ENCODE measurements around the gene MFAP1. TPM values are rescaled to one million over a fixed set of nuclear protein-coding genes. Genes with fewer than 3 reads are reported as not detected.

Gene MFAP1, protein sequence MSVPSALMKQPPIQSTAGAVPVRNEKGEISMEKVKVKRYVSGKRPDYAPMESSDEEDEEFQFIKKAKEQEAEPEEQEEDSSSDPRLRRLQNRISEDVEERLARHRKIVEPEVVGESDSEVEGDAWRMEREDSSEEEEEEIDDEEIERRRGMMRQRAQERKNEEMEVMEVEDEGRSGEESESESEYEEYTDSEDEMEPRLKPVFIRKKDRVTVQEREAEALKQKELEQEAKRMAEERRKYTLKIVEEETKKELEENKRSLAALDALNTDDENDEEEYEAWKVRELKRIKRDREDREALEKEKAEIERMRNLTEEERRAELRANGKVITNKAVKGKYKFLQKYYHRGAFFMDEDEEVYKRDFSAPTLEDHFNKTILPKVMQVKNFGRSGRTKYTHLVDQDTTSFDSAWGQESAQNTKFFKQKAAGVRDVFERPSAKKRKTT
- 29.2 TPM for total RNA-seq (ENCODE audit: unreplicated experiment)
- long read RNA-seq, transcript MFAP1-201 (9 exons, 2,155 nt), result major isoform, 39 of 49 reads
- long read RNA-seq, partial matches to known transcripts, result 7 of 49 reads
- long read RNA-seq, other reads (novel, unspliced or antisense), result 3 of 49 reads

DNA sequence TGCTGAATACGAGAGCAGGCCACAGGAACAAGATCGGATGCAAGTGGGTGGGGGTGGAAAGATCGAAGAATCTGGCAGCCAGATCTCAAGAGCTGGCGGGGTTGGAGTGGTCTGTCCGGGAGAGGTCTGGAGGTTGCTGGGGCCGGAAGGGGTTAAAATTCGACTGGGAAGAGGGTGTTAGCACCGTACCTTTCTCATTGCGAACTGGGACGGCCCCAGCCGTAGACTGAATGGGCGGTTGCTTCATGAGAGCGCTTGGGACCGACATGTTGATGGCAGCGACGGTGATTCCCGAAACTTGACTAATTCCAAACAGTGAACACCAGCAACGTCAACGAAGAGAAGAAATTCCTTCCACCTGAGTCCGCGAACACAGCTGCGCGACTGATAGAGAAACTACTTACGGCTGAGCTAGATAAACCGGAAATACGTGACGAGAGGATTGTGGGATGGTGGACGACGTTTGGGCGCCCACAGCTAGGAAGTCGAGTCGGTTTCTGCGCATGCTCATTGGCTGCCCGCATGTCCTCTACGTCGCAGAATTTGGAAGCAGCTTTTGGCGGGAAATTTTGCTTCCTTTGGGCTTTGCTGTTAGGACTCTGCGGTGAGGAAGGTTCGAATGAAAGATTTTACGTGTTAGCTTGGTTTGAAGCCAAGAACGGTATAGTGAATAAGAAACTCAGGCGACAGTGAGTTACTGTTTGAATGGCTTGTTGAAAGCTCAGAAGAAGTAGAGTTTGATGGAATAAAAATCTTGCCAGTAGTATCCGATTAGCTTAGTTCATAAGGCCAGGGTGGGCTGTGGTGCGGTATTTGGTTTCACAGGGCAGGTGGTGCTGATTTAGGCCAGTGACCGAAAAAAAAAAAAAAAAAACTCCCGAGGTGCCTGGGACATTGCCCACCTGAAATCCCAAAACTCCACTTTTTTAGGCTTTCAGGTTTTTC, at the start of gene MFAP1:
Gene MFAP1 (minus strand): TSS at position 389 of the 945 bp plus-strand sequence. CDS start 121 bp downstream, at position 268.
- TF ChIP-seq, protein P1, sequence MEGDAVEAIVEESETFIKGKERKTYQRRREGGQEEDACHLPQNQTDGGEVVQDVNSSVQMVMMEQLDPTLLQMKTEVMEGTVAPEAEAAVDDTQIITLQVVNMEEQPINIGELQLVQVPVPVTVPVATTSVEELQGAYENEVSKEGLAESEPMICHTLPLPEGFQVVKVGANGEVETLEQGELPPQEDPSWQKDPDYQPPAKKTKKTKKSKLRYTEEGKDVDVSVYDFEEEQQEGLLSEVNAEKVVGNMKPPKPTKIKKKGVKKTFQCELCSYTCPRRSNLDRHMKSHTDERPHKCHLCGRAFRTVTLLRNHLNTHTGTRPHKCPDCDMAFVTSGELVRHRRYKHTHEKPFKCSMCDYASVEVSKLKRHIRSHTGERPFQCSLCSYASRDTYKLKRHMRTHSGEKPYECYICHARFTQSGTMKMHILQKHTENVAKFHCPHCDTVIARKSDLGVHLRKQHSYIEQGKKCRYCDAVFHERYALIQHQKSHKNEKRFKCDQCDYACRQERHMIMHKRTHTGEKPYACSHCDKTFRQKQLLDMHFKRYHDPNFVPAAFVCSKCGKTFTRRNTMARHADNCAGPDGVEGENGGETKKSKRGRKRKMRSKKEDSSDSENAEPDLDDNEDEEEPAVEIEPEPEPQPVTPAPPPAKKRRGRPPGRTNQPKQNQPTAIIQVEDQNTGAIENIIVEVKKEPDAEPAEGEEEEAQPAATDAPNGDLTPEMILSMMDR (IDR thresholded peaks at IDR 0.05; ENCODE audit: partially characterized antibody, unreplicated experiment), result no peak
- no peaks in the 10 kb centered on the region for H3K4me1 Mint-ChIP-seq (ENCODE audit: low read depth, unreplicated experiment)

DNA sequence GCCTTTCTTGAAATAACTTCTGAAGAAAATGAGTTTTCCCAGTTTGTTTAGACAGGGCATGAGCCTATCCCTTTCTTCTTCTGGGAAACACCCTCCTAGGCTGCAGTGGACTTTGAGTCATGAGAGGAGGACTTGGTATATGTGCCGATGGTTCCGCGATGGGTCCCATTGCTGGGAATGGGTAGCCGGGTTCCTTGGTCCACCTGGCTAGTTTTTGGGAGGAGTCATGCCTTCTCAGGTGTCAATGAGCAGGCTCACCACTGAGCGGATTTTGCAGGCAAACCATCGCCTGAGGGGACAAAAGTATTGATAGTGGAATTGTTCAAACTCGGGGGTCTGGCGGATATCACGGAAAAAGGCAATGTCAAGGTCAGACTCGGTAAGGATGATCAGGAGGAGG, 49.2 kb upstream of the MFAP1 start:
- H3K9me3 Mint-ChIP-seq (ENCODE audit: unreplicated experiment), result peaks cover 2% of the 10 kb centered on the region
- TF ChIP-seq, protein P1 (IDR thresholded peaks at IDR 0.05; ENCODE audit: partially characterized antibody, unreplicated experiment), result no peak
- H3K4me3 Mint-ChIP-seq (ENCODE audit: unreplicated experiment), result no peak overlapping the region
- no peaks in the 10 kb centered on the region for H3K4me1 Mint-ChIP-seq (ENCODE audit: low read depth, unreplicated experiment)
- no peak overlapping the region for H3K27ac Mint-ChIP-seq (ENCODE audit: unreplicated experiment)
- DNase-seq, result no peak
- H3K27me3 Mint-ChIP-seq (ENCODE audit: unreplicated experiment), result peaks cover 1% of the 10 kb centered on the region
- no peaks in the 10 kb centered on the region for H3K36me3 Mint-ChIP-seq (ENCODE audit: unreplicated experiment)

More for the DNA sequence above, at the start of gene MFAP1:
- H3K27ac Mint-ChIP-seq (ENCODE audit: unreplicated experiment), result peak within 1 kb of the TSS; percentile 94
- peak within 1 kb of the TSS; percentile 100 for H3K4me3 Mint-ChIP-seq (ENCODE audit: unreplicated experiment)
- peak; percentile 89 for DNase-seq
- H3K9me3 Mint-ChIP-seq (ENCODE audit: unreplicated experiment), result peaks cover 5% of the 10 kb centered on the region
- H3K27me3 Mint-ChIP-seq (ENCODE audit: unreplicated experiment), result peaks cover 2% of the 10 kb centered on the region
- H3K36me3 Mint-ChIP-seq (ENCODE audit: unreplicated experiment), result no peaks in the 10 kb centered on the region

DNA sequence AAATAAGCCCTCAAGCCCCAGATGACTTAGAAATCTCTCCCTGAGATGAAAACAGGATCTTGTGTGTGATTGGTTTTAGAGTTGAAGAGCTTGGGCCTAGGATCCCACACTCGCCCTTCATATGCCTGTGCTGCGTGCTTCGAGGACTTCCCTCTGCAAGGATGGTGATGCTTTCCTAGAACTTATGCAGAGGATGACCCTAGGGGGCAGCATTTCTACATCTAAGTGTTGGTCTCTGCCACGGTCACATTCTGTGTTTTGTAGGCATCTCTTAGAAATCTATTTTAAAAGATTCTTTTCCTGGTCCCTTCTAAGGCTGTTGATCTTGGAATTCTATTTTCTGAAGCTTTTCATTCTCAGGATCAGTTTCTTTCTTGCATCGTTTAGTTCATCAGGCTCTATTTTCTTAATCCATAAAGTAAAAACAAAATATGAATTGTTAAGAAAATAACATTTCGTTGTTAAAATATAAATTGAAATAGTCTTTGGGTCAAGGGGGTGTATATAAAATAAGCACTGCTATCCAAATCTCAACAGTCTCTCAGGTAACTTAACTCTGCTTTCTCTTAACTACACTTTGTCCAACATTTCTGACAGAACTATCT, 48.0 kb upstream of the MFAP1 start:
- H3K4me1 Mint-ChIP-seq (ENCODE audit: low read depth, unreplicated experiment), result no peaks in the 10 kb centered on the region
- H3K4me3 Mint-ChIP-seq (ENCODE audit: unreplicated experiment), result no peak overlapping the region
- peak; percentile 44 for DNase-seq
- H3K36me3 Mint-ChIP-seq (ENCODE audit: unreplicated experiment), result no peaks in the 10 kb centered on the region
- peaks cover 1% of the 10 kb centered on the region for H3K27me3 Mint-ChIP-seq (ENCODE audit: unreplicated experiment)
- no peak overlapping the region for H3K27ac Mint-ChIP-seq (ENCODE audit: unreplicated experiment)
- TF ChIP-seq, protein P1 (IDR thresholded peaks at IDR 0.05; ENCODE audit: partially characterized antibody, unreplicated experiment), result peak; percentile 73
- H3K9me3 Mint-ChIP-seq (ENCODE audit: unreplicated experiment), result no peaks in the 10 kb centered on the region

DNA sequence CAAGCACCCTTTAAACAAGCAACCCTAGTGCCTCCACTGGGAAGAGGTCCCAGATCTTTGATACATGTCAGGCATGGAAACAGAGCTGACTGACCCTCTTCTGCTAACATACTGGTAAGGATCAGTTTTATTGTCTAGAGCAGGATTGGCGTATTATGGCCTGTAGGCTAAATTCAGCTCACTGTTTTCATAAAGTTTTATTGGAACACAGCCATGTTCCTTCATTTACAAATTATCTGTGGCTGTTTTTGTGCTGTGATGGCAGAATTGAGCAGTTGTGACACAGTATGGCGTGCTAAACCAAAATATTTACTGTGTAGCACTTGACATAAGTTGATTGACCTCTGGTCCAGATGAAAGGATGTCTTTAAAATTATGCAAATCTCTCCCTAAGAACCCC, 47.3 kb upstream of the MFAP1 start:
- DNase-seq, result no peak

More for the DNA sequence above, 47.3 kb upstream of the MFAP1 start:
- no peaks in the 10 kb centered on the region for H3K36me3 Mint-ChIP-seq (ENCODE audit: unreplicated experiment)
- H3K9me3 Mint-ChIP-seq (ENCODE audit: unreplicated experiment), result no peaks in the 10 kb centered on the region
- H3K4me1 Mint-ChIP-seq (ENCODE audit: low read depth, unreplicated experiment), result no peaks in the 10 kb centered on the region
- no peak overlapping the region for H3K27ac Mint-ChIP-seq (ENCODE audit: unreplicated experiment)
- H3K4me3 Mint-ChIP-seq (ENCODE audit: unreplicated experiment), result no peak overlapping the region
- peaks cover 1% of the 10 kb centered on the region for H3K27me3 Mint-ChIP-seq (ENCODE audit: unreplicated experiment)
- TF ChIP-seq, protein P1 (IDR thresholded peaks at IDR 0.05; ENCODE audit: partially characterized antibody, unreplicated experiment), result no peak

Measured in glutamatergic neuron (in vitro differentiated cells).